ENCODE data around the gene IFT20.

The IFT20 gene

GRCh38 chr17:28346746-28347246 lies 11.5 kb upstream of the IFT20 start:
- no peak overlapping the region for H3K4me3 ChIP-seq
- H3K36me3 ChIP-seq = peaks cover 32 to 100% (median 98%) of the 10 kb centered on the region in 3 donors
- TF ChIP-seq CTCF (IDR thresholded peaks at IDR 0.05) = no peak
- intact Hi-C loops (cut with DNase I; ENCODE audit: low total_unique reads) = no loop called here
- no peak for DNase-seq
- peak overlapping the region; percentile 33 to 39 for H3K27ac ChIP-seq
- H3K4me1 ChIP-seq = peaks cover 0 to 30% (median 14%) of the 10 kb centered on the region in 4 donors
- H3K9me3 ChIP-seq = no peaks in the 10 kb centered on the region
- H3K27me3 ChIP-seq = no peaks in the 10 kb centered on the region

GRCh38 chr17:28346199-28346580 lies 10.9 kb upstream of the IFT20 start:
- Histone ChIP-seq H3K4me3 (no peak overlapping the region), H3K4me1 (peaks cover 0 to 30% (median 14%) of the 10 kb centered on the region in 4 donors), H3K27me3 (no peaks in the 10 kb centered on the region), H3K36me3 (peaks cover 32 to 100% (median 98%) of the 10 kb centered on the region in 3 donors), H3K9me3 (no peaks in the 10 kb centered on the region), H3K27ac (peak overlapping the region in 1 of 2 donors; percentile 7)
- intact Hi-C loops (cut with DNase I; ENCODE audit: low total_unique reads) = no loop called here
- no peak for DNase-seq
- TF ChIP-seq CTCF (IDR thresholded peaks at IDR 0.05) = no peak

GRCh38 chr17:28345419-28346198 lies 10.3 kb upstream of the IFT20 start:
- TF ChIP-seq CTCF (IDR thresholded peaks at IDR 0.05) = no peak
- H3K9me3 ChIP-seq = no peaks in the 10 kb centered on the region
- no peaks in the 10 kb centered on the region for H3K27me3 ChIP-seq
- intact Hi-C loops (cut with DNase I; ENCODE audit: low total_unique reads) = no loop called here
- peaks cover 32 to 100% (median 98%) of the 10 kb centered on the region in 3 donors for H3K36me3 ChIP-seq
- no peak overlapping the region for H3K4me3 ChIP-seq
- H3K27ac ChIP-seq = peak overlapping the region in 1 of 2 donors; percentile 7
- peaks cover 0 to 30% (median 14%) of the 10 kb centered on the region in 4 donors for H3K4me1 ChIP-seq
- no peak for DNase-seq

- no peaks in the 10 kb centered on the region for H3K27me3 ChIP-seq
- no peak overlapping the region for H3K27ac ChIP-seq
- no peak for TF ChIP-seq CTCF (IDR thresholded peaks at IDR 0.05)
- peaks cover 34 to 100% (median 98%) of the 10 kb centered on the region in 3 donors for H3K36me3 ChIP-seq
- DNase-seq = no peak
- H3K9me3 ChIP-seq = no peaks in the 10 kb centered on the region
- peaks cover 0 to 30% (median 14%) of the 10 kb centered on the region in 4 donors for H3K4me1 ChIP-seq
- intact Hi-C loops (cut with DNase I; ENCODE audit: low total_unique reads) = no loop called here
- H3K4me3 ChIP-seq = no peak overlapping the region
Measured at GRCh38 chr17:28344435-28344901, 9.2 kb upstream of the IFT20 start.

GRCh38 chr17:28344011-28344410 lies 8.7 kb upstream of the IFT20 start:
- H3K27ac ChIP-seq = no peak overlapping the region
- intact Hi-C loops (cut with DNase I; ENCODE audit: low total_unique reads) = no loop called here
- H3K27me3 ChIP-seq = no peaks in the 10 kb centered on the region
- TF ChIP-seq CTCF (IDR thresholded peaks at IDR 0.05) = no peak
- peaks cover 0 to 30% (median 14%) of the 10 kb centered on the region in 4 donors for H3K4me1 ChIP-seq
- H3K9me3 ChIP-seq = no peaks in the 10 kb centered on the region
- no peak for DNase-seq
- H3K4me3 ChIP-seq = no peak overlapping the region
- H3K36me3 ChIP-seq = peaks cover 33 to 100% (median 94%) of the 10 kb centered on the region in 3 donors
